Ammon's horn (tissue), 1 donor: ENCODE results near the gene PCP4.
A peak's percentile ranks its signal among the peaks of the same experiment; 100 is the strongest.

ENCODE experiments used
- DNase-seq: peaks from one replicate; pipeline ENCODE4 v3.0.0-alpha.2; 2016; ENCODE audit warnings: low spot score

Gene PCP4

GRCh38 chr21:39923476-39923875 is 56.2 kb downstream of the PCP4 start:
- no peak for DNase-seq

DNA sequence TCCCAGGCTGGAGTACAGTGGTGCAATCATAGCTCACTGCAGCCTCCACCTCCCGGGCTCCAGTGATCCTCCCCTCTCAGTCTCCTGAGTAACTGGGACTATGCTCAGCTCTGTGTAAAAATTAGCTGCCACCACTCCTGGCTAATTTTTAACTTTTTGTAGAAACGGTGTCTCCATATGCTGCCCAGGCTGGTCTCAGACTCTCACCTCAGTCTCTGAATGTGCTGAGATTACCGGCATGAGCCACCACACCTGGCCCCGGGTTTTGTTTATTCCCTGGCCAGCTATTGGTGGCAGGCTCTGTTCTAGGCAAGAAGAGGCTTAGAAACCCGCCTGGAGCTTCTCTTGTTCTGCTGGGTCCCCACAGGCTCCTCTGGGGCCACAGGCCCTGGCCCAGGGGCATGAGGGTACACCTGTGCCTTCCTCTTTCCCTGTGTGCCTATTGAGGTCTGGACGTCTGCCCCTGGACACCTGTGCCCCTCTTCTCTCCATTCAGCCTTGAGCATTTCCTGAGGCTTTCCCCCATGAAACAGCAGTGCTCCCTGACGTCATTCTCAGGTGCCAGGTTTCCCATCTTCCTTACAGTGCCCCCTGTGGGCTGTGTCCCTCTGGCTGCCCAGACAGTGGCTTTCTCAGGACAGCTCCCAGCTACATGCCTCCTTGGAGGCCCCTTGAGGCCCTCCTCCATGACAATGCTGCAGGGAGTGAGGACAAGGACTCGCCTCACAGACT is 57.5 kb downstream of the PCP4 start:
- DNase-seq: no peak

DNA sequence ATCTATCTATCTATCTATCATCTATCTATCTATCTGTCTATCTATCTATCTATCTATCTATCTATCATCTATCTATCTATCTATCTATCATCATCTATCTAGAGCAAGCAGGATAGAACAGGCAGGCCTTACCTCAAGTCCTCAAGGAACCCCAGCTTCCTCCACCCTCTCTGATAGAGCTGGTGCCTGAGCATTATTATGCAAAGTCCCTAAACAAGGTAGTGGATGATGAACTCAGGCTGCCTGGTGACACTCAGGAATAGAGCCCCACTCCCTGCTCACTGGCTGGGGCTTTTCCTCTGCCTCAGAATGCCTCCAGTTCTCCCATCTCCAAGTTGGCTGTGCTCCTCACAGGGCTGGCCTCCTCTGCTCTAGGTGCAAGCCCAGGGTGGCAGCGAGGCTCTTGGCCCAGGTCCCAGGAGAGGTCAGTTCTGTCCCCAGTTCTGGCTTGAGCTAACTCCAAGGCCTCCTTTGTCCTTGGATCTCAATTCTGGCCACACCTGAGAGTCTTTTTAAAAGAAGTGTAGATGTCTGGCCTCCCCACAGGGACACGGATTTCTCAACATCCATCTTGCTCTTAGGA is 60.2 kb downstream of the PCP4 start:
- DNase-seq: no peak

DNA sequence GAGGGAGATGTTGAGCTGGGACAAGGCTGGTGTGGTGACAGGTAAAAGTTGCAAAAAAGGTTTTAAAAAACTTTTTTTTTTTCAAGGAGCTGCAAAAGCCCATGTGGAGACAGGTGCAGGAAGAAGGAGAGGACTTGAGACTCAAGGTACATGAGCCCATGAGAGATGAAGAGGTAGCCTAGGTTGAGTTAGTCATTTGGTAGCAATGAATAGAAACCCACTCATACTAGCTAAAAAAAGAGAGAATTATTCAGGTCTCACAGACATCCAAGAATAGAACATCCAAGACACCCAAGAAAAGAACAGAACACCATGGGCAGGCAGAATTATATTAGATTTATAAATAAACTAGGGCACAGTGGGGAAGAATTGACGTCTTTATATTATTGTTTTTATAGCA is 65.1 kb downstream of the PCP4 start:
- no peak for DNase-seq

- DNase-seq: no peak
These were observed 67.7 kb downstream of the PCP4 start for GRCh38 chr21:39934895-39935294.

DNA sequence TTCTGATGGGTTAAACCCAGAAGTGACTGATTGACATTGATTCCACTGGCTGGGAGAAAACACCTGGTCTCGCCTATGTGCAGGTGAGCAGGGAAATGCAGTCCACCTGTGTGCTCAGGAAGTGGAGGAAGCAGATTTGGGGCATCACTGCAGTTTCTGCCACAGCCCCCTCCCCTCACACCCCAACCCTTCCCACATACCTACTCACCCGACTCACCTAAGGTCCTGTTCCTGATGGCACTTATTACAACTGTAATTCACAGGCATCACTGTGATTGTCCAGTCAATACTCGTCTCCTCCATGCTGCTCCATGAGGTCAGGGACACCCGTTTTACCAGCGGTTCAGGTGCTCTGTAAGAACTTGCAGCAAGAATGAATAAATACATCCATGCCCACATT is 68.5 kb downstream of the PCP4 start:
- no peak for DNase-seq

DNA sequence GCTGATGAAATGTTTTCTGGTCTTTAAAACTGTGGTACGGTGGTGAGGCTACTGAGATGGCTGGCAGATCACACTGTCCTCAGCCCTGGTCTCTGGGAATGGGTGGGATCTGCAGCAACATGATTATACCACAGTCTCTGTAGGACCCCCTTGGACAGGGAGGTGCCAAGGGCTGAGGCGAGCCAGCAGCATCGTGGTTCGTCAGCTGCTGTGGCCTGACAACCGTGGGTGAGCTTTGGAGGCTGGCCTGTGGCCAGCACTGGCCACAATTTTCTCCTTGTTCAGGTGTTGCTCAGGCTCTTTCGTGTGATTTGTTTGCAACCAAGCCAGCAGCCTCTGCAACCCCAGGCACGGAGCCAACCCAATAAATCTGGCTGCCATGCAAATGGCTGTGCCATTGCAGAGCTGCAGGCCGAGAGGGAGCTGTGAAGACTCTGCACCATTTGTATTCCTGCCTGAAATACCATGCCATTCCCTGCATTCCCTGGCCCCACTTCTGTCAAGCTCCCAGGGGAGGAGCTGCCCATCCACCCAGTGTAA is 70.9 kb downstream of the PCP4 start:
- peak; percentile 11 for DNase-seq

DNA sequence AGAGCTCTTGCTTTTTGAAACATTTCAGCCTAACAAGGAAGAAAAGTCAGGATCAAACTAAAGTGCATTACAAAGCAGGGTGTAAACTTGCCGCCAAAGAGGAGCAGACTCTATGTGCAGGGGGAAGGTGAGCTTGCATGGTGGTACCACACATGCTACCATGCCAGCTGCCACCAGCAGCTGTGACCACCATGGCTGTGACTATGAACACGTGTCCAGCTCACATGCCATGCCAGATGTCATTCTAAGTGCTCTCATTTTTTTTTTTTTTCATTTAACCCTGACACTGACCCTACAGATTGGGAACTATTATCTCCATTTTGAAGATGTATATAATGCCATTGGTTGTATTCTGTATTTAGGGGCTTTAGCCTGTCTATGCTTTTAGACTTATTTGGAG is 79.0 kb downstream of the PCP4 start:
- DNase-seq: no peak

DNA sequence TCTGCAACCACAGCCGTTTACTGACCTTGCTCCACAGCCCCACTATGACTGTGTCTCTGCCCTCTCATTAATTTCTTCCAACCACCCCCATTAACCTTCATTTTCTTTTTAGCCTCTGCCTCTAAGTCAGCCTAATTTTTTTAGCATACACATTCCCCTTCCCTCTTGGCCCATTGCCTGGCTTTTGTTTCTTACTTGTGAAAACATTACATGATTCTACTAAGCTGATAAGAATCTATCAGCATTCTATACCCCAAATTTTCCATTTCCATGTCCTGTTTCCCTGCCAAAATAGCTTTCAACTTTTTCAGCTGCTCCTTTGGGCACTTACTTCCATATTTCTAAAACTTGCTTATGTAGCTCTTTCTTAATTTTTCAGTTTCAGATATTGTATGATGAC is 79.8 kb downstream of the PCP4 start:
- DNase-seq: no peak

DNA sequence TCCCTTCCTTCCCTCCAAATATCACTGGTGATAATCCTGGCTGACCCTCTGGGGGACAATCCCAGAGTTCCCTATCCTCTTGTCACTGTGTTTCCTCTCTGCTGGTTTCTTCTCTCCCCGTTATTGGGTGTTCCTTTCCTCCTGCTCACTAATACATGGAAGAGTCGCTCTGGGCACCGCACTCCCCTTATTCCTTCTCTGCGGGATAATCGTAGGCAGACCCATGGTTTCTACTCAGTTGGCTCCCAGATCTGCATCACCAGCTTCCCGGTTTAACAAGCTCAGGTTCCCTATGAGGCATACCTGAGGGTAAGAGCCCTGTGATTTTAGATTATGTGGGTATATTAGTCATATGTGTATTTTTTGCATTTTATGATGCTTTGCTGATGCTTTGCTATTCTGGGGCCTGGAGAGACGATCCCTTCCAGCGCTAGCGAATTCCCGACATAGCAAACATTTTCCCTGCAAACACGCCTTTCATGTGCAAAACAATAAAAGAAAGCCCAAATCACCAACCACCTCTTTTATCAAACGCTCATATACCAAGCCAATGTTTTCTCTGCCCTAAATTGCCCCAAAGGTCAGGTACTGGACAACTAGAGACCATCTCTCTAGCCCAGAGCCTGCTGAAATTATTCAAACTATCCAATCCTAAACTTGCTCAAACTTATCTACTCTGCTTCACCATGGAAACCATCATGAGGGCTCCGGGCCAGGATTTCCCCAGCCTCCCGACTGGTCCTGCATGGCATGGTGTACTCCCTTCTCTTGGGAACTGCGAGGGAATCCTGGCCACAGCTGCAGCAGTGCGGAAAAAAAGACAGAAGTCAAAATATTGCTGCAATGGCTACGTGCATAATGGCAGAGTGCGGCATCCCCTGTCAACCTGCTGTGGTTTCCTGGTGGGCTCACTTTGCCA is 84.2 kb downstream of the PCP4 start:
- DNase-seq: no peak

GRCh38 chr21:39952265-39952664 is 85.0 kb downstream of the PCP4 start:
- DNase-seq: no peak

- DNase-seq: no peak
These were observed 87.3 kb downstream of the PCP4 start for GRCh38 chr21:39954570-39954969.

DNA sequence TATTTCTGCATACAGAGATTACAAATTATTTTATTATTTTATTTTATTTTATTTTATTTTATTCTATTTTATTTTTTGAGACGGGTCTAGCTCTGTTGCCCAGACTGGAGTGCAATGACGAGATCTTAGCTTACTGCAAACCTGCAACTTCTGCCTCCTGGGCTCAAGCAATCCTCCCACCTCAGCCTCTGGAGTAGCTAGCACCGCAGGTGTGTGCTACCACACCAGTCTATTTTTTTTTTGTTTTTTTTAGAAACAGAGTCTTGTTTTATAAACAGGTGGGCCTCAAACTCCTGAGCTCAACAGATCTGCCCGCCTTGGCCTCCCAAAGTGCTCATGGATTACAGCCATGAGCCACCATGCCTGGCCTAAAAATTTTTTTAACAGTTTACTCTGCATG is 88.1 kb downstream of the PCP4 start:
- DNase-seq: no peak

DNA sequence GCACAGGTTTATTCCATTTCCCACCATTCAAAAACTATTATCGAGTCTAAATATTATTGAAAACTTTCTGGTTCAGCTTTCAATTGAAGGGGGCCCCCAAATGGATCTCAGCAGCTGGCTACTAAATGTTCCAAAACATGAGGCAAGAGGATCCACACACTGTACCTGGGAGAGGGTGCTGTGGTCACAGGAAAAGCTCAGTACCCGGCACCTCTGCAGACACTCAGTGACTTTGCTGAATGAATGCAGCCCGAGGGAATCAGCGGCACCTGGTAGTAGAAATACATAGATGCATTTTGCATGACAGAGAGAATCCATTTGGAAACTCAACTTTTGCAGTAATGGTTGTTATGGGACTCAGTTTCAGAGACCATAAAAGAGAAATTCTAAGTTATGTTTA is 89.3 kb downstream of the PCP4 start:
- no peak for DNase-seq

GRCh38 chr21:39958731-39959130 is 91.5 kb downstream of the PCP4 start:
- DNase-seq: no peak

GRCh38 chr21:39961251-39961650 is 94.0 kb downstream of the PCP4 start:
- no peak for DNase-seq

DNA sequence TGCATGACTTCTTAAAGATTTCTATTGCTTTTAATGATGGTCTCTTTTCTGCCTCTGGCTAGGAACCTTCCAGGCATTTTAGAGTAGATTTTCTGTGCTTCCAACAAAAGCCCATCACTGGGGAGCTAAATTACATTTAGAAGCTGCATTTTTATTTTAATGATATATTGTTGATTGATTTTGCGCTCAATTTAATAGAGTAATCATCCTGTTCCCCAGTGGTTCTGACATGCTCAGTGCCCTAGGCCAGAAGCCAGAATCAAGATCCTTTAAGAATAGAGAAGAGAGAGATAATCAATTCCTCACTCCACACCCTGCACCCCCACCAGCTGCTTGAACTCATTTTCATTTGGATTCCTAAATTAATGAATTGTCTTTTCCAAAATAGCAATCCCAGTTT is 97.8 kb downstream of the PCP4 start:
- DNase-seq: no peak

GRCh38 chr21:39966786-39967185 is 99.5 kb downstream of the PCP4 start:
- DNase-seq: no peak

- DNase-seq: no peak
These were observed 100.8 kb downstream of the PCP4 start for GRCh38 chr21:39968010-39968409.

DNA sequence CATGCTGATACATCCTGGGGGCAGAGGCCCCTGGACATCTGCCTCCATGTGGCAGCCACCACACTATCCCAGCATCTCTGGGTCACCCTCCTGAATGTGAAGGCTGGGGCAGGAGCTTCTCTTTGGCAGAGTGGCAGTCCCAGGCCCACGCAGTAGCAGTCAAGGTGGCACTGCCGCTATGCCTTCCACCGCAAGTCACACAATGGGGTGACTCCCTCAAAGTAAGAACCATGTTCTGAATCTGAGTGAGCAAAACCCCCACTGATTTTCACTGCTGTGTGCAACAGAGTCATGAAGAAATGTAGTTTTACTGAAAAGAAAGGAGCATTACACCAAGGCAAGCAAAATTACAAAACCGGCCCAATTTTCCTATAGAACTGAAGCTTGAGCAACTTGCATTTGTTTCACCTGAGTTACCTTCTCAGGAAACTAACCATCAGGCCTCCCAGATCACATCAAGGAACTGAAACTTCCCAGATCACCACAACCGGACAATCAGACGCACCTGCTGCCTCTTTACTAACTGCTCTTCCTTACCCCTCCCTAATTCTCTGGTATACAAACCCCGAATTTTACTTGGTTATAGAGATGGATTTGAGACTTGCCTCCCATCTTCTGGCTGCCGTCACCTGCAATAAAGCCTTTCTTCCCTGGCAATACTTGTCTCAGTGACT is 102.6 kb downstream of the PCP4 start:
- DNase-seq: no peak

DNA sequence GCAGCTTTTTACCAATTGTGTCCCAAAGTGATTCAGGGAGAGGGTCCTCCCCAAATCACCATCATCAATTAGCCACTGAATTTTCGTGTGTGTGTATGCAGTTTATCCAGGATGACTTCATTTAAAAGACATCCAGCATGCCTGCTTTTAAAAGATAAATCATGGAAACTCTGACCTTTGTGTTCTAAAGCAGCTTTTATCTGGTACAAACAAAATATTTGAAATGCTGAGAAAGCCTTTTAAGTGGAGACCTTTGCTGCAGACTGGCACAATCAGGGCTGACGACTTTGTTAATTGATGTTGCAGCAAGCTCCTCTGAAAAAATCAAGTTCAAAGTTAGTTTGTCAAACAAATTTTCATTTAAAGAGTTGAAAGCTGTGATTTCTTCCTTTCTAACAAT is 104.7 kb downstream of the PCP4 start:
- DNase-seq: no peak

- no peak for DNase-seq
These were observed 105.2 kb downstream of the PCP4 start for GRCh38 chr21:39972471-39972870.
